T-helper 2 cell treated with Interferon-gamma antibody and Interleukin-4, amounts not matched to agents 100 ng/mL and 5 ng/mL, for 36 hours (primary cell): ENCODE results near the gene ANXA2. TPM values are rescaled to one million over a fixed set of nuclear protein-coding genes. Genes with fewer than 3 reads are reported as not detected.

Experiments
- intact Hi-C: fragments of 100-400 bp; cut with micrococcal nuclease; formaldehyde crosslinking; loops from one replicate; pipeline ENCODE4 v1.15.1; 2023
- total RNA-seq: library from RNA; stranded (reverse); gene quantifications from 2 replicates; pipeline ENCODE4 v1.2.3, GENCODE V29; 2022

ANXA2 gene
- total RNA-seq, 1 donor from 2014 or later, result 510 TPM

DNA sequence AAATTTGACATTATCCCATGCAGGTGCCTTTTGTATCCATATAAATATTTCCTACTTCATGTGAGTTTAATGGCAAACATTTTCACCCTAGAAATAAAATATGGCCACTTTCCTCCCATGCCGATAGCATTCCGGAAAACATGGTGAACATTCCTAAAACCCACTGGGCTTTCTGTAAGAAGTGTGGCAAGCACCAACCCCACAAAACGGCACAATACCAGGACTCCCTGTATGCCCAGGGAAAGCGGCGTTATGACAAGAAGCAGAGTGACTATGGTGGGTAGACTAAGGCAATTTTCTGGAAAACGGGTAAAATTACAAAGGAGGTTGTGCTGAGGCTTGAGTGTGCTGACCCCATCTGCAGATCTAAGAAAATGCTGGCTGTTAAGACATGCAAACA is 7.6 kb downstream of the ANXA2 start:
- intact Hi-C loops, result loop anchor here (10.0 kb wide), 1 partner anchor 385 kb away; the partner anchor contains the start of gene FOXB1

DNA sequence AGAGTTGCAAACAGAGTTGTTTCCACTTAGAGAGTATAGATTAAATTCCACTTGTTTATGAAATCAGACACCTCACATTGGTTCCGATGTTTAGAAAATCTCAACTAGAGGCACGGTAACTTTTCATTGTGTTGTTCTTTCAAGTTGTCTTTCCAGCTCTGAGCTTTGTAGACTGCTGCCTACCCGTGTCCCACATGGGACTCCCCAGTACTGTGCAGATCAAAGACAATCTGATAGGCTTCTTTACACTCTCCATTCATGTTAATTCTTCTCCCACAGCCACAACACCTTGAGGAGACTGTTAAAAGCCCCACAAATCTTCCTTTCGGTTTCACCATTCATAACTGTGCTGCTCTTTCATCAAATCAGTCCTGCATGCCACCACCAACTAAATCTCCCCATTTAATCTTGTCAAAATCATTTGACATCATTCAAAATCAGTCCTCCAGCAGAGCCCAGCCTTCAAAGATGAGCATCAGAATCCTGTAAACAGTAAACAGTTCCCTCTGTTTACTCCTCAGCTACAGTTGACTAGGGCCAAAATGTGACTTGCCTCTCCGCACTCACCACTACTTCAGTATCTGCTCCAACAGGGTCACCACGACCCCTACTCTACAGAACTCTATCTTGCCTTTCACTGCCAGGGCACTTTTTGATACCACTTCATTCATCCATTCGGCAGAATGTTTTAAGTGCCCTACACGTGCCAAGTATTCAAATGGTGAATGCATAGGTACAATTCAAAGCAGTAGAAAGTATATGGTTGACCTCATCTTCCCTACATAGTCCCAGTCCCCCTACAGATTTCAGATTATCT is 8.3 kb downstream of the ANXA2 start:
- intact Hi-C loops, result loop anchor here (1.0 to 10.0 kb wide), 7 partner anchors 9 to 385 kb away; partner anchors contain the start of genes FOXB1 and ICE2

DNA sequence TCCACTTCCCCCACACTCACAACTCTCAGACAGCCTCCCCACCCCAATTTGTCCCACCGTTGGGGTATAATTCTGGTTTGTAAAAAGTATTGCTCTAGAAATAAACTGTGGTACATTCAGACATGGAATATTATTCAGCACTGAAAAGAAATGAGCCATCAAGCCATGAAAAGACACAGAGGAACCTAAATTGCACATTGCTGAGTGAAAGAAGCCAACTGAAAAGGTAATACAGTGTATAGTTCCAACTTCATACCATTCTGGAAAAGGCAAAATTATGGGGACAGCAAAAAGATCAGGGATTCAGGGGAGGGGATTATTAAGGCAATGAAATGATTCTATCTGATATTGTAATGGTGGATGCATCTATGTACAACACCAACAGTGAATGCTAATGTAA is 10.5 kb downstream of the ANXA2 start:
- intact Hi-C loops, result no loop called here

DNA sequence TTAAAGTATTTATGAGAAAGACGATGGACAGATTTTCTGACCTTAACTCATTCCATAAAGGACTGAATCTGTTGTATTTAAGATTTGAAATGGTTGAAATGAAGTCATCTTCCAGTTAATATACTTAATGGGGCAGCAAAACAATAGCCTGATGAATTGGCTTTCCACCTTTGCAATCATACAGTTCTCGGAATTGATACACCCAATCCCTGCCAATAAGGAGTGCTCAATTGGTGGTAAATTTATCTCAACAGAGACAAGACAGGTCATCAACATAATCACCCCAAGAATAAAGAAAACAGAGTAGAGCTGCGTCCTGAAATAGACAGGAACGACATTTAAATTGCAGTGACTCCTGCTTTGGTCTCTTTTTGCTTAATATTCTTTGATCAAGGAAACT is 11.2 kb downstream of the ANXA2 start:
- intact Hi-C loops, result no loop called here

DNA sequence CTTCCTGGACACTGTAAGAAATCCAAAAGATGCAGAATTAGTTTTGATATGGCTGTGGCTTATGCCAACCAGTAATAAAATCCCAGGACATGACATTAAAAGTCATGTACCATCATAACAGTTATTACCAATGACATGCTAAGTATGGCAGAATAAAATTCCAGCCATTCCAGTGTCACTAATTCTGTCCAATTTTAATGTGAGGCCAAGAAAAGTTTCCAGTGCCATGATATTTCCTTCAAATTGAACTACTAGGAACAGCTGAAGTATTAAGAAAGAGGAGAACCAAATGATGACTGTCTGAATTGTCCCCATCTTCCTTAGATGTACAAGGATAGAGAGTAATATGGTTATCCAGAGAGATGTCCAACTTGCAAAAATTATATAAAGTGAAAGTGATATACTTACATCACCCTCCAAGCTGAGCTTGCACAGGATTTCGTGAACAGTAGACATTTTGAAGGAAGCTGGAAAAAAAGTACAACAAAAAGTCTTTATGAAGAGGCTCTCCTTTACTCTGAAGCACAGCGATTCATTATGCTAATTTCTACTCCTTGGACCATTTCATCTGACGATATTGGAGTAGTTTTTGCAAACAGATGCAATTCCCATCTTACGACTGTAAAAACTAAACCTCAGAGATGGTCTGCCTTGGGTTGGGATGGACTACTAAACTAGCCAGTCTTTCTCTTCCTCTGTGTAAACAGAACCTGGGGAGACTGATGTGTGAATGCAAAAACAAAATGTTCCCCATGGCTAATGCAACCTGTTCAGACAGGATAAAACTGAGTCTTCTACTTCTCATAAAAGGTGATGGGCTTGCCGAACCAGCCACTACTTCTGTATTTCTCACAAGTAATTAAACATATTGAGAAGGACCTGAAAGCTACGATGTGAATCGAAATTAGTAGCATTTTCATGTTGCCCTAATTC is 11.9 kb downstream of the ANXA2 start:
- intact Hi-C loops, result no loop called here

DNA sequence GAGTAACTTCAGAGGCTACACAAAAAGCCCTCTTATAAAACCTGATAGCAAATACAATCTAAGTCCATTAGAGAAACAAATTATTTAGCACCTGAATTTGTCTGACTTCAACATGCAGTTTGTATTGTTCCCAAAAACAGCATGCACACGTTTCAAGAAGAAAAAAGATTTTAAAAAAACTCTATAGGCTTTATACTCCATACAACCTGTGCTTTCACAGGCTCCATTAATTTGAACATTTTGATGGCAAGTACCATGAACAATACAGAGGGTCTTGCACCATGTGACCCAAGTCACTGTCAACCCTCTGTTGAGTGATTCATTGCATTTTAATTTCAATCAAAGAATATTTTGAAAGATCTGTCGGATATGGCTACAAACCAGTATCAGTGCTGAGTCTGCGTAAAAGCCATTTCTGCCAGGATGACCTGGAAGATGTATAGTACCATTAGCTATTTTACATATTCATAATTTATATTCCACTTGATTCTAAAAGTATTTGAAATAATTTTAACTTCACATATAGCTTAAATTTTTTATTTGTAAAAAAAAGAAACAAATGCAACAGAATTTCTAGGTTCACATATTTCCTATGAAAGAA is 13.2 kb downstream of the ANXA2 start:
- intact Hi-C loops, result no loop called here

DNA sequence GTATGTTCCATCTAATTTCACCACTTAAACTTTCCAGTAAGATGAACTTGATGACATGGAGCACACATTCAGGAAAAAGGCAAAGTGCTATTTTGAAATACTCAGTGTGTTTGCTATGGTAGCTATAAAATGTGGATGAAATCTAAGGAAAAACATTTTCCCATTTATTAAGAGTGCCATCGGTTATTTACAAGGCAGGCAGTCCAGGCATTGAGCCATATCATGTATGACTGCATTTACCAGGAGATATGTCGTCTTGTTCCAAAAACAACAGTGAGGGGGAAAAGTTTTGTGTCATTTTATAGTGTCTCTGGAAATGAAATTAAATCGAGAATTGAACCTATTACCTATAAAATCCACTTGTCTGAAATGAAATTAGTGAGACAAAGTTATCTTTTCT is 13.7 kb downstream of the ANXA2 start:
- intact Hi-C loops, result no loop called here

DNA sequence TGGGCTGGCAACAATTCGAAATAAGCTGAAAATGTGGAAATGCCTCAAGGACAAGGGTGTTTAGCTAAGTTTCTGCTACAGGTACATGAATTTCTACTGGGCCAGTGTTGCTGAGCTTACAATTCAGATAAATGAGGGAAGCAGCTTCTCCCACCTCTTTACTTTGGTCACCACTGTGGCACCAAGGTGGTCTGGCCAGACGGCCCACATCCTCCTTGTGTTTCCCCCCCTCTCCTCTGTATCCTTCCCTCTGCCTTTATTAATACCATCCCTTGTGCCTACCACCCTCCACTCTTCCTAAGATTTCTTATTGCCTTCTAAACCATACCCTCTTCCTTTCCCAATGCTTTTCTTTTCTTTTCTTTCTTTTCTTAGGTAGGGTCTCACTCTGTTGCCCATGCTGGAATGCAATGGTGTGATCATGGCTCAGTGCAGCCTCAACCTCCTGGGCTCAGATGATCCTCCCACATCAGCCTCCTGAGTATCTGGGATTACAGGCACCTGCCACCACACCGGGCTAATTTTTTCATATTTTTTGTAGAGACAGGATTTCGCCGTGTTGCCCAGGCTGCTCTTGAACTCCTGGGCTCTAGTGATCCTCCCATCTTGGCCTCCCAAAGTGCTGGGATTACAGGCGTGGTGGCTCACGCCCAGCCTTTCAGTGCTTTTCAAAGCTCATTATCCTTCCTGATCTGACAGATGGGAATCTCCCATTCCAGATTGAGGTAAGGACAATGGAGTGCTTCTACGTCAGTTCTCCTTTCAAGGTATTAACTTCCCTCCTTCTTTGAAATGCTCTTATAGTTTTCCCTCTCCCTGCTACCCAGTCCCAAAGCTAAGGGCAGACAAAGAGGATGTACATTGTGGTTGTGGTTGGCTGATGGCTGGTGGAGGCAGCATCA is 14.8 kb downstream of the ANXA2 start:
- intact Hi-C loops, result no loop called here

DNA sequence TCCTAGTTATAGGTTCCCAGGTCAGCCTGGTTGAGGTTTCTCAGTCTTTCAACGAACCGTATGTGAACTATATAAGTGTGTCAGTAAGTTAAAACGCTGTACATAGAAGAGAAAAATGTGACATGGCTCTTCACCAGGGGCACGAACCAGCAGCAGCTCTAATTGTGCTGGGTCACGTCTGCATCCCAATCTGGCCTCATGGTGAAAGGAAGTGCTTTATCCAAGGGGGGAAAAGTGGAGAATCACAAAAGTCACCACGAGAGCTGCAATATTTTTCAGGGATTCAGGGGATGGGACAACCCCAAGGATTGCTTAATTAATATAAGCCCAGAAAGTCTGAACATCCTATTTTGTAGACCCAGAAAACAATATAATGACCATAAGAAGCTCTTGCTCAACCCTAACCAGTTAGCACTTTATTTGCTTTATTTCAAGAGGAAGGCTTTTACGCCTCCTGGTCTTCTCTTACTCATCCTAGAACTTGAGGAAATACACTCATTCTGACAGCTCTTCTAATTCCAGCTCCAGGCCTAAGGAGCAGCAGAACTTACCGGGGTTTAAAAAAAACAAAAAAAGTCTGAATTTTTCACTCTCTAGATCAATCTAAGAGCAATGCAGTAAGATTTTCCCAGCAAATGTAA is 16.5 kb downstream of the ANXA2 start:
- intact Hi-C loops, result no loop called here

DNA sequence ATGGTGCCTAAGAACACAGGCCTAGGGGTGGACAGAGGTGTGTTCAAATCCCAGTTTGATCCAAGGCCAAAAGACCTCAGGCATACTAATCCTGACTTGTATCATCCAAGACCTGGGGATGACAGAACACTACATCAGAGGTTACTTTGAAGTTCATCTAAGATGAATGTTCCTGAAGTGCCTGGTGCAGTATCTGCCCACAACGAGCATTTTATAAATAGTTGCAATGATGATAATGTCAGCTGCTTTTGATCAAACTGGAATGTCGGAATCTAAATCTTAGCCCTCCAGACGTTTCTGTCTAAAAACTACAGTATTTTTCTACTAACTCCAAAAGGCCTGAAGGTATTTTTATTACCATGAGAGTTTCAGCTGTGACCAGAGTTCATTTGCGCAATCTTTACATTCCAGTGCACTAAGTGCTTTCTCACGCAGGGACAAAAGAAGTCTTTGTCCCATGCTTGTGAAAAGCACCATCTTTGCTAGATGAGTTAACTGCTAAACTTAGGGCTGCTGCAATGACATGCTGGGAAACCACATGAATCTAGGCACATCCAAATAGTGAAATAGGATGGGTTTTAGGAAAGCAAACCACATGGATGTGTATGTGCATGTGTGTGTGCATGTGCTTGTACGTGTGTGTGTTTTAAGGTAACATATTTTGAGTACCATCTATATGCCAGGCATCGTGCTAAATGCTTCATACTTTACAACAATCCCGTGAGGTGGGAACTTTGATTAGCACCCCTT is 18.1 kb downstream of the ANXA2 start:
- intact Hi-C loops, result no loop called here

DNA sequence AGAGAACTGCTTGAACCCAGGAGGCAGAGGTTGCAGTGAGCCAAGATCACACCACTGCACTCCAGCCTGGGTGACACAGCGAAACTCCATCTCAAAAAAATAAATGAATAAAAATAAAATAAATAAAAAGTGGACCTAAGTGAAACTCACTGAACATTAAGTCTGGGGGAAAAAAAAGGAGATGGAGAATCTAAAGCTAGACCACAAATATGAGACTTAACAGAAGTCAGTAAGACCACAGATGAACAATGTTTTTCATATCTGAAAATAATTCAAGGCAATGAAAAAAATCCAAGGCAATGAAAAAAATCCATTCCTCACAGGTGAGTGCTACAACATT is 18.6 kb downstream of the ANXA2 start:
- intact Hi-C loops, result no loop called here

DNA sequence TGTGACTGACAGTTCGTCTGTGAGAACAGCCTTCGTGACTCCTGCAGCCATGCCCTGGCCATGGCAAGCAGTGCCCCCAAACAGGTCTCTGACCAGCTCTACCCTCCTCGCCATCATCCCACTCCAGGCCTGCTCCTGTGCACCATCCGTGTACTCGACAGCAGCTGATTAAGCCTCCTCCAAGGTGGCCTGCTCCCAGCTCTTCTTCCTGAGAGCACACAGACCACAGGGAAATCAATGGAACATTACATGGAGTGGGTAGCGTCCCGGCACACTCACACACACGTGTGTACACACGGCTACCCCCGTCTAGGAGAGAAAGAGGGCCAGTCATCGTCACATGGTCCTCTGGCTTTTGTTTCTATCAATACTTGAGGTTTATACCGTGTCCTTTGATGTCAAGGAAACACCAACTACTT is 21.1 kb downstream of the ANXA2 start:
- intact Hi-C loops, result no loop called here

DNA sequence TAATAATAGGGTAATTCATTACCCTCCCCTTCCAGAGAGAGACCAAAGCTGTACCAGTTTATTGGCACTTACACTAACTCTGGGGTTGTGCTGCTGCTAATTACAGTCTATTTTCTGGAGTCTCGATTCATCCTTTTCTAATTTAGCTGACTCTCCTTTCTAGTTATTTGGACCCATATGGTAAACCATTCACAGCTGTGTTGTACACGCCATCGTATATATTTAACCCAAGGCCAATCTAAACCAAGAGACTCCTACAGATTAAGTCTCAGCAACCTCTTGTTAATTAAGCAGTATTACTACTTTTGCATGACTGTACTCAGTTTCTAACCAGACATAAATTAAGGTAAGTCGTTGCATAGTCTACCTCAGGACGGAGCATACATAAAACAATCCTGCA is 22.5 kb downstream of the ANXA2 start:
- intact Hi-C loops, result no loop called here

DNA sequence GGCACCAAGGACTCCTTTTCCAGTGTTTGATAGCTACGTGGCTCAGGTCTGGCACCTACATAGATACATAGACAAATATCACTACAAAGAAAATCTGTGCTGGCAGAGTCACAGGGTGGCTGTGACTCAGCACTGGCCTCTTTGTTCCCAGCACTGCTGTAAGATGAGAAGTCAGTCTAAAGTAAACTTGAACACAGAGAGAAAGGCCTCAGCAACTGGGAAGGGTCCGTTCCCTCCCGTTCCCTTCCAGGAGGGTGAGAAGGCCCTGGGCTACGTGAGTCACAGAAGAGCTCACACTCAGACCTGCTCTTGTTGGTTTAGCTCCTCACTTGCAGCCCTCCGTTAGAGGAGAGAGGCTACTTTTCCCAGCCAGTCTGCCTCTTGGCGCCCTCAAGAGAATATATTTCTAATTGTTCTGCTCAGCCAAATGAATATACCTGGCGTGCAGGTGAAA is 23.1 kb downstream of the ANXA2 start:
- intact Hi-C loops, result no loop called here

DNA sequence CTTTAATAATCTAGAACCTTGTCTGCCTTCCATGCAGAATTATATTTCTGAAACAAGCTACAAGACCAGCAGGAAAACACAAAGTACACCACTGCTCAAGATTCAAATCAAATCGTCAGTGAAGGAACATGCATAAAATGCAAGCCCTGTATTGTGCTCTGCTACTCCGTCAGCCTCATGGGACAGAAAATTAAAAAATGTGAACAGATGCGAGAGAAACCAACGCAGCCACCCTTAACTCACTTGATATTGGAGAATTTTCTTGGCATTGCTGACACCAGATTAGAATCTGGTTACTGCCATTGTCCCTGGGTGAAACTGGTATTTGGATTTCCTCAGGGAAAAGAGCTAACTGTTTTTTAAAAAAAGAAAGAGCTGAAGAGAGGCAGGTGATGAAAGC is 23.6 kb downstream of the ANXA2 start:
- intact Hi-C loops, result no loop called here

DNA sequence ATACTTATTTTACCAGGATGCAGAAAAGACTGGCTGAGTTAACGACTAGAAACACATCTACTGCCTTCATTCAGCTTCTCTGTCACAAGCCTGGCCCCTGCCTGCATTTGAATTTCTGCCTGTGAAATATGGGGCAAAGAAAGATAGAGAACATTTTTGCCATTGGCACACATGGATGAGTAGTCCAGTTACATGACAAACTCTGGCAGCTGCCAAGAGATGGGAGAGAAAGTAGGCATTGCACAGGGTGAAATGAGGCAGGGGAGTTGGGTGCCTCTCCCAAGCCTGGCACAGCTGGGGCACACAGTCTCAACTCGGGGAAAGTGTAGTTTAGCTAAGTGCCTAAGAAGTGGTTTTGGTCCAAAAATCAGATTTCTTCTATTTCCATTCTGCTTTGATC is 24.0 kb downstream of the ANXA2 start:
- intact Hi-C loops, result no loop called here

DNA sequence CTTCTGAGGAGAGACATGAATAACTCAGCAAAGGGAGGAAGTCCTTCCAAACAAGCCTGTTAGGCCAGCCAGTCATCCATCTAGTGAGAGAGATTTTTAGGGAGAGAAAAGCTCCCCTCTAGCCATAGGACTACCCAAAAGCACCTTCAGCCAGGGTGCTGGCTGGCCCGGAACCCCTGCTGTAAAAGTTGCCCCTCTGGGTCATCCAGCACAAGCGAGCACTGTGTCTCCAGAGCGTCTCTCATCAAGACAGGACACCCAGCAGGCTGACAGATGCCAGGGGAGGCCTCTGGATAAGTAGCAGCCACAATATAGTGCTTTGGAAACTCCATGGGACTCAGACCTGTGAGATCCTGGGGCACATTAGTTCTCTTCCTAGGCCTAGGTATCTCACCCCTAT is 24.5 kb downstream of the ANXA2 start:
- intact Hi-C loops, result no loop called here

DNA sequence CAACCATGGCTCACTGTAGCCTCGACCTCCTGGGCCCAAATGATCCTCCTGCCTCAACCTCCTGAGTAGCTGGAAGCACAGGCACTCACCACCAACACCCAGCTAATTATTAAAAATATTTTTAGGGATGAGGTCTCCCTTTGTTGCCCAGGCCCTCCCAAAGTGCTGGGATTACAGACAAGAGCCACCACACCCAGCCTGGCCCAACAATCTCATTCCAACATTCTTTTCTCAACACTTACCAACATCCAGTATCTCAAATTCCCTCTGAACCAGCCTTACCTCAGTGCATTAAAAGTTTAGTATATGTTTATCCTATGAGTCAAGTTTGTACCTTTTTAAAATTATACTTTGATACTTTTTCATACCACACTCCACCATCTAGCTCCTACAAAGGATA is 25.0 kb downstream of the ANXA2 start:
- intact Hi-C loops, result no loop called here

DNA sequence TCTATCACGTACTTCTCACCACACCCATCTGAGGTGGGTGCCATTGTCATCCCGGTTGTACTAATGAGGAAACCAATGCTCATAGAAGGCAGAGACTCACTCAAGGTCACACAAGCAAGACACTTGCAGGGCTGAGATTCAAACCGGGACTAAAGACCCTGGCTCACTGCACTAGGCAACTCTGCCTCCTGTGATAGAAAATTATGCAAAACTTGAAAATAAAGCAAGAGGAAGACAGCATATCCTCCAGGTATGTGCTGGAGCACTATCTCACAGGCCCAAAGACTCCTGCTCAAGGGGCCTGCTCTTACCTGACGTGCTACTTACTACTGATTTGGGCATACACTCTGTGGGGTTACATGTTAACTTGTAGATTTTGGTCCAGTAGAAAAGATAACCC is 25.6 kb downstream of the ANXA2 start:
- intact Hi-C loops, result no loop called here
